SK-N-MC (cell line): ENCODE measurements around the gene ZNF587B.

Source experiments
- EZH2 ChIP-seq: fragments of 200-600 bp; sonication (generic); IDR thresholded peaks from one replicate; pipeline ENCODE4 v1.6.1; 2017; ENCODE audit warnings: antibody characterized with exemption
- FOXP2 ChIP-seq: optimal IDR thresholded peaks from 2 replicates; pipeline ENCODE3; 2011; ENCODE audit warnings: mild to moderate bottlenecking, moderate library complexity; ENCODE audit not compliant: insufficient read depth; ENCODE audit errors: extremely low read length, control extremely low read depth

GRCh38 chr19:57820599-57820998 lies 9.5 kb upstream of the ZNF587B start:
- TF ChIP-seq FOXP2, result no peak
- TF ChIP-seq EZH2, result no peak
